SK-N-MC (cell line): ENCODE data around the gene PRIM2.
"Not testable (repeated sequence)": the region's sequence is repeated elsewhere in the genome, so short reads cannot be mapped to it uniquely, and the experiment has no call there.

Source experiments
- EZH2 ChIP-seq: fragments of 200-600 bp; sonication (generic); IDR thresholded peaks from one replicate; pipeline ENCODE4 v1.6.1; 2017; ENCODE audit warnings: antibody characterized with exemption
- FOXP2 ChIP-seq: optimal IDR thresholded peaks from 2 replicates; pipeline ENCODE3; 2011; ENCODE audit warnings: mild to moderate bottlenecking, moderate library complexity; ENCODE audit not compliant: insufficient read depth; ENCODE audit errors: extremely low read length, control extremely low read depth
- POLR2AphosphoS5 ChIP-seq: IDR thresholded peaks from 2 replicates; pipeline ENCODE4 v1.6.1; 2012; ENCODE audit warnings: mild to moderate bottlenecking, low read depth, low read length, borderline replicate concordance

- TF ChIP-seq EZH2, POLR2AphosphoS5, FOXP2: not testable (repeated sequence)
Measured at GRCh38 chr6:57310095-57310816, 7.2 kb upstream of the PRIM2 start.
